RWPE2 (cell line): ENCODE measurements around the gene ELP2.
"Not testable (repeated sequence)": the region's sequence is repeated elsewhere in the genome, so short reads cannot be mapped to it uniquely, and the experiment has no call there.

Source experiments
- ATAC-seq: fragments of 200-7000 bp; cut with Tn5 transposase; 3 replicates; pipeline ENCODE4 v1.9.1; 2021; ENCODE audit warnings: low read depth
- DNase-seq: peaks from one replicate; pipeline ENCODE4 v3.0.0-alpha.2; 2020; ENCODE audit warnings: low spot score
- H3K27ac ChIP-seq: fragments of 450-650 bp; 2 replicates; pipeline ENCODE4 v1.5.1; 2017; ENCODE audit warnings: mild to moderate bottlenecking; ENCODE audit not compliant: poor library complexity, severe bottlenecking
- H3K27me3 ChIP-seq: fragments of 250-450 bp; sonication (Bioruptor Pico); 2 replicates; pipeline ENCODE4 v1.5.1; 2021; ENCODE audit warnings: mild to moderate bottlenecking, moderate library complexity; ENCODE audit not compliant: insufficient read depth, poor library complexity, severe bottlenecking
- H3K36me3 ChIP-seq: fragments of 250-450 bp; sonication (Bioruptor Pico); 2 replicates; pipeline ENCODE4 v1.5.1; 2020; ENCODE audit warnings: low read depth, mild to moderate bottlenecking, moderate library complexity
- H3K4me1 ChIP-seq: fragments of 250-450 bp; sonication (Bioruptor Pico); 2 replicates; pipeline ENCODE4 v1.5.1; 2021; ENCODE audit warnings: mild to moderate bottlenecking, moderate library complexity; ENCODE audit not compliant: insufficient read depth, poor library complexity, severe bottlenecking
- H3K4me3 ChIP-seq: fragments of 250-450 bp; sonication (Bioruptor Pico); 2 replicates; pipeline ENCODE4 v1.5.1; 2021; ENCODE audit warnings: mild to moderate bottlenecking, moderate library complexity; ENCODE audit not compliant: severe bottlenecking
- H3K9me3 ChIP-seq: fragments of 250-450 bp; sonication (Bioruptor Pico); 2 replicates; pipeline ENCODE4 v1.5.1; 2021; ENCODE audit warnings: mild to moderate bottlenecking, moderate library complexity; ENCODE audit not compliant: severe bottlenecking
- CTCF ChIP-seq: fragments of 450-650 bp; IDR thresholded peaks from one replicate; pipeline ENCODE4 v1.5.1; 2017; ENCODE audit warnings: mild to moderate bottlenecking, moderate library complexity; ENCODE audit not compliant: poor library complexity, severe bottlenecking

The ELP2 gene

GRCh38 chr18:36129300-36130038 lies at the start of gene ELP2, which contains the start of gene SLC39A6:
Gene ELP2, plus strand, starts transcription at chr18:36129899. Its CDS starts 35 bp downstream, at chr18:36129934.
Gene SLC39A6, minus strand, starts transcription at chr18:36129340. Its CDS starts 2,333 bp downstream, at chr18:36127007.
- ATAC-seq, result peak; percentile 93
- Histone ChIP-seq H3K4me1 (peaks cover 3% of the 10 kb centered on the region), H3K4me3 (peak within 1 kb of the TSS; percentile 68), H3K27ac (peak within 1 kb of the TSS; percentile 77), H3K9me3 (no peaks in the 10 kb centered on the region), H3K36me3 (peaks cover 10% of the 10 kb centered on the region), H3K27me3 (no peaks in the 10 kb centered on the region)
- TF ChIP-seq CTCF, result no peak
- DNase-seq, result peak; percentile 89

GRCh38 chr18:36081118-36081517 lies 48.6 kb upstream of the ELP2 start:
- H3K27ac ChIP-seq, ATAC-seq: not testable (repeated sequence)

GRCh38 chr18:36083729-36084128 lies 46.0 kb upstream of the ELP2 start:
- DNase-seq (no peak), ATAC-seq (no peak)
- Histone ChIP-seq H3K27ac (no peak overlapping the region), H3K27me3 (no peaks in the 10 kb centered on the region), H3K36me3 (no peaks in the 10 kb centered on the region), H3K9me3 (no peaks in the 10 kb centered on the region), H3K4me3 (no peak overlapping the region), H3K4me1 (no peaks in the 10 kb centered on the region)
- no peak for TF ChIP-seq CTCF

More at GRCh38 chr18:36081118-36081517, 48.6 kb upstream of the ELP2 start:
- not testable (repeated sequence) for H3K9me3 ChIP-seq, H3K4me1 ChIP-seq, H3K27me3 ChIP-seq, H3K36me3 ChIP-seq, DNase-seq, H3K4me3 ChIP-seq

GRCh38 chr18:36085195-36085594 lies 44.5 kb upstream of the ELP2 start:
- TF ChIP-seq CTCF, result no peak
- H3K36me3 ChIP-seq, result no peaks in the 10 kb centered on the region
- DNase-seq, result no peak

GRCh38 chr18:36086186-36086585 lies 43.5 kb upstream of the ELP2 start:
- no peak for ATAC-seq
- Histone ChIP-seq H3K36me3 (no peaks in the 10 kb centered on the region), H3K4me1 (peaks cover 4% of the 10 kb centered on the region), H3K9me3 (no peaks in the 10 kb centered on the region), H3K27ac (no peak overlapping the region), H3K27me3 (no peaks in the 10 kb centered on the region), H3K4me3 (no peak overlapping the region)
- no peak for DNase-seq
- TF ChIP-seq CTCF, result no peak

More at GRCh38 chr18:36085195-36085594, 44.5 kb upstream of the ELP2 start:
- no peak for ATAC-seq
- no peaks in the 10 kb centered on the region for H3K9me3 ChIP-seq
- peaks cover 4% of the 10 kb centered on the region for H3K4me1 ChIP-seq
- no peak overlapping the region for H3K4me3 ChIP-seq
- H3K27ac ChIP-seq, result no peak overlapping the region
- H3K27me3 ChIP-seq, result no peaks in the 10 kb centered on the region
